NK-92 treated with Interleukin-12 subunit alpha and Interleukin-12 subunit beta, amount 100 ng/mL, for 24 hours (cell line): ENCODE measurements around the gene MARCHF10.
"Not testable (repeated sequence)": the region's sequence is repeated elsewhere in the genome, so short reads cannot be mapped to it uniquely, and the experiment has no call there.

Experiments used
- DNase-seq: peaks from one replicate; lab custom pipeline; 2025; lab: John Stamatoyannopoulos, UW

The MARCHF10 gene

GRCh38 chr17:62790564-62790986 is 17.5 kb downstream of the MARCHF10 start:
- no peak for DNase-seq

- DNase-seq: no peak
Measured at GRCh38 chr17:62787366-62787765, 20.7 kb downstream of the MARCHF10 start.

- DNase-seq: no peak
Measured at GRCh38 chr17:62786646-62787045, 21.5 kb downstream of the MARCHF10 start.

DNA sequence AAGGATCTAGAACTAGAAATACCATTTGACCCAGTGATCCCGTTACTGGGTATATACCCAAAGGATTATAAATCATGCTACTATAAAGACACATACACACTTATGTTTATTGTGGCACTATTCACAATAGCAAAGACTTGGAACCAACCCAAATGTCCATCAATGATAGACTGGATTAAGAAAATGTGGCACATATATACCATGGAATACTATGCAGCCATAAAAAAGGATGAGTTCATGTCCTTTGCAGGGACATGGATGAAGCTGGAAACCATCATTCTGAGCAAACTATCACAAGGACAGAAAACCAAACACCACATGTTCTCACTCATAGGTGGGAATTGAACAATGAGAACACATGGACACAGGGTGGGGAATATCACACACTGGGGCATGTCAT is 22.1 kb downstream of the MARCHF10 start:
- not testable (repeated sequence) for DNase-seq

DNA sequence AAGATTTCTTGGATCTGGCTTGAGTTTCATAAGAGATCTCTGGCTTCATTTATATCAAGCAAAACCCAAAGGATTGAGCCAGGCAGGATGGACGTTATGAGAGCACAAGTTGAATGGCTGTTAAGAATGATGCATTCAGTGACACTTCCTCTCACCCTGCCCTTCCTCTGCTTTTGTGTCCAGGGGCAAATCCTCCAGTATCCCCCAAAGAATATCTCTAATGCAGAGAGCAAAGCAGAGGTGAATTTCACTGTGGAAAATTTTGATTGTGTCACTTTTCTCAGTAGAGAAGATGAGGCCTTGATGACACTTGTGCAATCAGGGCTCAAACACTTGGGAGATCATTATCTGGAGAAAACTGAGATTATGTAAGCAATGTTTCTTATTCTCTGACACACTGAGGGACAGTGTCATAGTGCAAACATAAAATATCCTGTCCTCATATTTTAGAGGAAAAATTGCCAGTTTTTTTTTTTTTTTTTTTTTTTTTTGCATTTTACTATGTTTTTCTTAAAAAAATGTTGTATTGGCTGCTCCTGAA is 25.3 kb downstream of the MARCHF10 start:
- no peak for DNase-seq

DNA sequence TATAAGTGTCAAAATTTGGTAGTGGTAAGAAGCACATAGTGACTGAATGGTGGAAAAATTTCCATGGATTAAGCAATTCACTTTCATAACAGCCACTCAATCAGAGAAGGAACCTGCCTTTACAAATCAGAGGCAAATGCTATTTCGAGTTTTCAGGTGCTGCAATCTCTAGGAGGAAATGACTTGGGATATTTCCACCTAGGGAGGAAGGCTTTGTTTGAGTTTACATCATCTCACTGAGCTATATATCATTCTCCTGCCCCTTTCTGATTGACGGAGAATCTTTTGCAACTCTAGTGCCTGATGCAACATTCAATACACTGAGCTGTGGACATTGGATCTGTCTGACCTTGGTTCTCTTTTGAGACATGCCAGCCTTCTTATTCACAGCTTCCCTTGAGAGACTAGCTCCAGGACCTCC is 26.3 kb downstream of the MARCHF10 start:
- DNase-seq: no peak

- DNase-seq: no peak
Measured at GRCh38 chr17:62781356-62781755, 26.8 kb downstream of the MARCHF10 start.

DNA sequence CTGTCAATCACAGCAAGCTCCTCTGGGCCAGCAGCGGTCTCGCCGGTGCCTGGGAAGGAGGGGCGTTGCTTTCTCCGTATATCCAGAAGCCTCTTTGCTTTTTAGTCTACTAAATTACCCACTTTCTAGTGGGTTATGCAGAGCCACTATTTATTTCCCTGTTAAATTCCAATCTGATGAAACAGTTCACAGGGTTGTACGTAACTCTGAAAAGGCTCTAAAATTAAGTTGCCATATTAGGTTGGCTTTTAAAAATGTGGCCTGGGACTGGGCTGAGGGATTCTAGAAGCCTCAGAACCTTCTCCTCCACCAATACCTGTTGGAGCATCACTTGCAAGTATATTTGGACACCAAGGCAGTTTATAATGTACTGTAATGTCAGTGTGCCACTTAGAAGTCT is 27.2 kb downstream of the MARCHF10 start:
- no peak for DNase-seq

DNA sequence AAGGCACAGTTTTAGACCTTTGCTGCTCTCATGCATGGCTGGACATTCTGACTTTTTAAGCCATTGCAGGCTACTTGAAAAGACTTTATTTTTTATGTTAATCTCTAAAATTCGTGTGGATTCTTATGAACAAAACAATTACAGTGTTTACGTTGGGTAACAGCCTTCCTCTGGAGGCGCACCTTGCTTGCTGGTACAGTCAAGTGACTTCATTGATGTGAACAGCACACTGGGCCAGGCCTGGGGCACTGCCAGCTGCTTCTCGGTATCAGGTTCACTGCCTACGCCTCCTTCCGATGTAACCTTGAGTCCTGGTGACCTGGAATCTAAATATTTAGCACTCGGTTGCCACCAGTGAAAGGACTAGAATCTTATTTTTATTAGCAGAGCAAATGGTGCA is 27.8 kb downstream of the MARCHF10 start:
- DNase-seq: no peak

DNA sequence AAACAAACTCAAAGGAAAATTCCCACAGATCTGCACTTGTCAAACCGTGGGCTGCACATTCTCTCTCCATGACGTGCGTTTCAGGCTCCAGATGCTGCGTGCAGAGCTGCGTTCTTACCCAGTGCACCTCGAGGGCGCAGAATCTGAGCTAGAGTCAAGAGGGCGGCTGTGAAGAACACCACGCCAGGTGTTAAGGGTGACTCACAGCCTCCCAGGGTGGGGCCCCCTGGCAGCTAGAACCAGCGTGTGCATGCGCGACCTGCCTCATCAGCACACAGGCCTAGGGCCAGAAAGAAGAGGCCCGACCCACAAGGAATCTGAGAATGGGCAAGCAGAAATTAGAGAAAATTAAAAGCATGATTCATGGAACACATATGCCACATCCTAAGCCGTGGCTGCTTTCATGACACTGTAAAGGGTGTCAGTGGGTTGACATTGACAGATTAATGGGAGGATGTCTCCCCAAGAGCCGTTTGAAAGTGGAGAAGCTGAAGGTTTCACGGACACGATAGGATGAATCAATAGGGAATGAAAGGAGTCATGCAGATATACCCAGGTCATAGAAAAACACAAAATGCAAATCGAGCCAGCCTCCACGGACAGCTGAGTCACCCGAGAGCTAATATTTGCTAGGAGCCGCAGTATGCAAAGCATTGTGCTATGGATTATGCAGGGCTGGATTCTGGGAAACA is 29.0 kb downstream of the MARCHF10 start:
- no peak for DNase-seq

DNA sequence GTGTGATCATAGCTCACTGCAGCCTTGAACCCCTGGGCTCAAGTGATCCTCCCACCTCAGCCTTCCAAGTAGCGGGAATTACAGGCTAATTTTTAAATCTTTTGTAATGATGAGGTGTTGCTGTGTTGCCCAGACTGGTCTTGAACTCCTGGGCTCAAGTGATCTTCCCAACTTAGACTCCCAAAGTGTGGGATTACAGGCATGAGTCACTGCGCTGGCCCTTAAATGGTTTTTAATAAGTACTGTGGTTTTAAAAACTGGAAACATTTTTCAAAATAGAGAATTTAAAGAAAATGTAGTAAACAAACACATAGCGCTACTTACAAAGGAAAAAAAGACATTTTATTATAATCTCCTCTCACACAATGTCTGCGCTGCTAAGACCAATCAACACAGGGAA is 32.2 kb downstream of the MARCHF10 start:
- no peak for DNase-seq

DNA sequence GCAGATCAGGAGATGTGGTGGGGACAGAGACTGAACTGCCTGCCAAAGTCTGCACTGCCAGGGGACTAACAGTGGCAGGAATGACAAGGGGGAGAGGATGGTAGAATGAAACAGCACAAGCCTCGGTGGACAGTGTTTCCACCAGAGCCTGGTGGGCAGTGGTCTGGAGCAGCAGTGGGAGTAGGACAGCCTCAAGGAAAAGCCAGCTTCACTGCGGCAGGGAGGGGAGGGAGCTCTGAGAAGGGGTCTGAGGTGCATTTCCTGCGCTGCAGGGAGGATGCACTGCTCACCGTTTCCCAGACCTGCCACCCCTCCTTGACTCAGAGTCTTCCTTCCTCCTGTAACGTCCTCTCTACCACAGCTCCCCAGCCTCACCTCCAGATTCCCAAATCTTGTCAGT is 33.8 kb downstream of the MARCHF10 start:
- DNase-seq: no peak

- no peak for DNase-seq
Measured at GRCh38 chr17:62767997-62768396, 40.1 kb downstream of the MARCHF10 start.

DNA sequence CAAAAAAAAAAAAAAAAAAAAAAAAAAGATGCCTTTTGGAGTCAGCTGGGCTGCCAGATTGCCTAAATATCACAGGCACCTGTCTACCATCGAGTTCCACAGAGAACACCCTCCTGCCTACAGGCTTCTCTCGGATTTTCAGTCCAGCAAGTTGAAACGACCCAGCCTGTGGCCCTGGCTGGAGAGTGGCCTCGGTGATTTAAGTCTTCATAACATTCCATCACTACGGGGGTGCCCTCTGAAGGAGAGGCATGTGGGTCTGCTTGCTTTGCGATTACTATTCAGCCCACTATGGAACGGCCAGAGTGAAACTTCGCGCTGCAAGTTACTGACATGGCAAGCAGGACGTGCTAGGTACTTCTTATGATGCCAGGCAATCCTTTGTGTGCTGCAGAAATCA is 42.8 kb downstream of the MARCHF10 start:
- no peak for DNase-seq

DNA sequence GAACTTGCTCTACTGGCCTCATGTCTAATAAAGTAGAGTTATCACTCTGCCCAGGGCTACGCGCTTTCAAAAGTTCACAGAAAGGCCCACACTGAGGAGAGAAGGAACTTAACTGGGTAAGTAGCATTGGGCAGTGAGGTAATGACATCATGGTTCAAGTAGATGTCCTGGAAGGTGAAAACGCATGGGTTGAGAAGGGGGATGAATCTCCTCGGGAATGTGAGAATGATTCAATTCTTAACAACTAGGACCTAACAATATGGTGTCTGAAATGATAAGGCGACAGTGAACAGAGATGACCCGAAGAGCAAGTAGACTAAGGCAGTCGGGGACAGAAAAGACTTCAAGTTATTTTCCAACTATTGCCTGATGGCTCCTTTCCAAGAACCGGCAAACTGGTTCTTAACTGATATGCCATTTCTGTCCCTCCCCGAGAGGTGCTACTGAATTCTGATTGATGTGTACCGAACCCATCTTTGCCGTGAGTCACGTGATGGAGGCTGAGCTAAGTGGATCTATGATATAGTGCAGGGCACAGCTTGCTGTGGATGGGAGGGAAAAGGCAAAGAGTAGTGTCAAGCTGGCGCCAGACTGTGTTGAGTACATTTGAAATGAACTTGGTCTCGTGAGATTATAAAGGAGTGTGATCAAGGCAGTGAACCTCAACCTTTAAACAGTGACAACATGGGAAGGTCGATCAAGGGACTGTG is 44.1 kb downstream of the MARCHF10 start:
- DNase-seq: no peak

DNA sequence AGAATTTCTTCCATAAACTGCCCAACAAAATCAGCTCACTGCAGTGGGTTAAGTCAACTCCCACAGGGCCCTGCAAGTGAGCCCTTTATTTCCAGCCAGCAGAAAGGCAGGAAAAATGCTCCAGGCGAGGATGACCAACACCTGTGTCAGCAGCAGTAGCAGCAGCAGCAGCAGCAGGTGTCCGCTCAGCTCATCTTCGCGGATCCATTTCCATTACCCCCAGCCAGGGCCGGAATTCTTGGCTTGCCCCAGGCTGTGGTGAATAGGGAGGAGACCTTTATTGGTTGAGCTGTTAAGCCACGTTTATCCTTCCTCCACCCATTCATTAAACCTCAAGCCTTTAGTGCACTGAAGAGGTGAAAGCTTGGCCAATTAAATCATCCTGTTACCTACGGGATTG is 46.2 kb downstream of the MARCHF10 start:
- no peak for DNase-seq

GRCh38 chr17:62760945-62761267 is 47.2 kb downstream of the MARCHF10 start:
- DNase-seq: no peak

DNA sequence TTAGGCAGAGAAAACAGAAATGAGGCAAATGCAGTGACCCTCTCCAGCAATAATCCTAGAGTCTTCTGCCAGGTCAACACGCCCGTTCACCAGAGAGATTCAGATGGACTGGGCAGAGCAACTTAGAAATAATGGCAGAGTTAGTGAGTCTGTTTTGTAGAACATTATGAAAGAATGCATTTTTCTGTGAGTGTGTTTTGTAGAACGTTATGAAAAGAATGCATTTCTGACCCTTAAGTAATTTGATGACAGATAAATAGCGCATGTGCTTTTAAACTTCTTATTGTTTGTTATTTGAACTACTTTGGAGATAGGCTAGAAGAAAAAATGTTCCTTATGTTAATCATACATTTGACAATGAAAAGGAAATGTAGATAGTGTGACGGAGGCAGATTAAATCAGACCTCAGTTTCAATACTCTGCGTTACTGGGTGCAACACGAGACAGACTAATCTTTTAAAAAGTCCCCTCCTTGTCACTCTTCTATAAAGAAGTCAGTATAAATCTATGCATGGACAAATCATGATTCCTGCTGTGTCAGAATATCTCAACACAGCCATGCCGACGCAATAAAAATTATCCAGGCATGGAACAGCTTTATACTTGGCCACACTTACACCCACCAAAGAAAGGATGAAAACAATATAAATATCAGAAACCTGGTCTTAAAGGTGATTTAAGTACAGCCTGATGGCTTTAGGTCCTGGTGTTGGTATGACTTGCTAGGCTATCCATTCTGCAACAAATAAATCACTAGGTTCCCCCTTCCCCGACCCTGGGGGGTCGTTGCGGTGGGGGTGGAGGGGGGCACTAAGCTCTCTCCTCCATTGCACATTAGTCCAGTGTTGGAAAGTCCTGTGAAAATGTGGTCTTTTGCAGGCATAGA is 47.8 kb downstream of the MARCHF10 start:
- DNase-seq: no peak

DNA sequence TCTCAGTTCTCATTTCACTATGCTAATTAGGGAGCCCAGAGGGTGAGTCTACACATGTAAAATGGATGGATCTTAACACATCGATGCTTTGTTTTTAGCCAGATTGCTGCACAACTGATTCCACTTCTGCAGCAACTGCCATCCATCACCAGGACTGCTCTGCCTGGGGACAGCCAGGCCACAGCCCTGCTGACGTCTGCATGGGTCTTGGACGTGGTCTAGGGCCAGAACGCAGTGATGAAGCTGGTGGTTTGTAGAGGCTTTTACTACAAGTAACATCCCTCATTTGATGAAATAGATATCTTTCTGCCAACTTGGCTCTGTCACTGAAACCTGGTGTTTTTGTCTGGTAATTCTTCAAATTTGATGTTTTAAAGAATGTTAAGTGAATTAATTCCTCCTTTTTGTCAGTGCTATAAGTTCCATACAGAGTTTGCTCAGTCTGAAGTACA is 50.6 kb downstream of the MARCHF10 start:
- DNase-seq: no peak

DNA sequence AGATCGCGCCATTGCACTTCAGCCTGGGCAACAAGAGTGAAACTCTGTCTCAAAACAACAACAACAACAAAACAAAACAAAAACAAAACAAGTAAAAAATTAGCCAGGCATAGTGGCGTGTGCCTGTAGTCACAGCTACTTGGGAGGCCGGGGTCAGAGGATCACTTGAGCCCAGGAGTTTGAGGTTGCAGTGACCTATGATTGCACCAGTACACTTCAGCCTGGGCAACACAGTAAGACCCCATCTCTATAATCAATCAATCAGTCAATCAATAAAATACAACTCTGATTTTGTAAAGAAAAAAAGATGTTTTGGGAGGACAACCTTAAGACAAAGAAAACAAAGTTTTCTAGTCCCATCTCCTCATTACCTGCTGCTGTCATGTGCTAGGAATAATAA is 51.9 kb downstream of the MARCHF10 start:
- DNase-seq: no peak

GRCh38 chr17:62755141-62755851 is 52.8 kb downstream of the MARCHF10 start:
- DNase-seq: no peak

GRCh38 chr17:62754631-62755030 is 53.5 kb downstream of the MARCHF10 start:
- DNase-seq: no peak
